ENCODE measurements around the gene CNTNAP5.

The CNTNAP5 gene

GRCh38 chr2:124832521-124832920, 807.4 kb downstream of the CNTNAP5 start:
- H3K36me3 ChIP-seq, result no peaks in the 10 kb centered on the region
- intact Hi-C loops (cut with DNase I; ENCODE audit: low total_unique reads), result no loop called here
- H3K4me1 ChIP-seq, result no peaks in the 10 kb centered on the region
- DNase-seq, result no peak
- no peak overlapping the region for H3K27ac ChIP-seq
- no peaks in the 10 kb centered on the region for H3K9me3 ChIP-seq
- H3K4me3 ChIP-seq, result no peak overlapping the region
- no peak for TF ChIP-seq CTCF (IDR thresholded peaks at IDR 0.05)
- H3K27me3 ChIP-seq, result no peaks in the 10 kb centered on the region

DNA sequence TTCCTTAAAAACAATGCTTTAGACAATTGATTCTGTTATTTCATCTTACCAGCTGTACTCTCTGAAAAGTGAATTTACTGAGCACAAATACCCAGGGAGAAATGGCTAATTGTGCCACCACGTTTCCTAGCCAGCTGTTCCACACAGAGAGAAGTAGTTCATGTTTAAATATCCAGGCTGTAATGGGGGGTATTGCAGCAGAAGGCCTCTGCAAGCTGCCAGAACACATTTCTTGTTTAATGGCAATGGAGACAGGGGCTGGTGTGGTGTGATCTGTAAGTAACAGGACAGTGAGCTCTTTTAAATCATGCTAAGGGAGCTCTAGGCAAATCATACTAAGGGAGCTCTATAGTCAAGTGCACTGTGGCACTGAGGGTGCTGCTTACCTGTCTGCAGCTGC, 809.2 kb downstream of the CNTNAP5 start:
- Histone ChIP-seq H3K36me3 (no peaks in the 10 kb centered on the region), H3K4me3 (no peak overlapping the region), H3K4me1 (no peaks in the 10 kb centered on the region), H3K27ac (no peak overlapping the region), H3K9me3 (no peaks in the 10 kb centered on the region), H3K27me3 (no peaks in the 10 kb centered on the region)
- intact Hi-C loops (cut with DNase I; ENCODE audit: low total_unique reads), result no loop called here
- no peak for DNase-seq
- no peak for TF ChIP-seq CTCF (IDR thresholded peaks at IDR 0.05)

DNA sequence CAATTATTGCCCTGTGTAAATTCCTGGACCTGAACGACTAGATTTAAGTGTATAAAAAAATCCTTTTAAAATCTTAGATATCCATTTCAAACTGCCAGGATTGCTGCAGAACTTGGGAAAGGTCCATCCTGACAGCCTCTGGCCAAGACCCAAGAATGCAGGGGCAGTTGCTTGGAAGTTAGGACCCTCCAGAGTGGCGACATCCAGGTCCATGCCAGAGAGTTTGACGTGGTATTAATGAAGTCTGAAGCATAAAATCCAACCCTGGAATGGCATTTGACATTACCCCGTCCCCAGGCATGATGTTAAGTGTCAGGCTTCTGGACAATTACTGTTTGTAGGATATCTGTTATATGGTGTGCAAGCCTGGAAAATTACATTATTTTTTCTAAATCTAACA, 810.2 kb downstream of the CNTNAP5 start:
- H3K27ac ChIP-seq, result no peak overlapping the region
- no peaks in the 10 kb centered on the region for H3K9me3 ChIP-seq
- no peak for TF ChIP-seq CTCF (IDR thresholded peaks at IDR 0.05)
- DNase-seq, result no peak
- H3K27me3 ChIP-seq, result no peaks in the 10 kb centered on the region
- intact Hi-C loops (cut with DNase I; ENCODE audit: low total_unique reads), result no loop called here
- no peaks in the 10 kb centered on the region for H3K4me1 ChIP-seq
- H3K36me3 ChIP-seq, result no peaks in the 10 kb centered on the region
- H3K4me3 ChIP-seq, result no peak overlapping the region

DNA sequence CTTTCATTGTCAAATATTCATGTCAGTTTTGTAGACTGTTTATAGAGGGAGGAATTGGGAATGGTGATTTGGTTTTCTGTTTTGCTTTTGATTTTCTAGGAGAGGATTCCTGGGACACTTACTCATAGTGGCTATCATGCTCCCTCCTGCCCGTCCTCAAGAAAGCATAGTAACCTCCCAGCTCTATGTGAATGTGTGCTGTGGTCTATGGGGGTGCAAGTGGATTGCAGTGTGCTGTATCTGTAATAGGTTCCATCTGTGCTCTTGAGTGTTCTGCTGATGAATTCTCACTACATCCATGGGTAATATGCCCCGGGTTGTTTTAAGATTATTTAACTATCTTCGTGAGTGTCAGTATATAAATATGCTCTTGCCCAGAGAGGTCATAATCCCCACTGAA, 811.3 kb downstream of the CNTNAP5 start:
- Histone ChIP-seq H3K36me3 (no peaks in the 10 kb centered on the region), H3K9me3 (no peaks in the 10 kb centered on the region), H3K4me3 (no peak overlapping the region), H3K27me3 (no peaks in the 10 kb centered on the region), H3K27ac (no peak overlapping the region), H3K4me1 (no peaks in the 10 kb centered on the region)
- DNase-seq, result no peak
- TF ChIP-seq CTCF (IDR thresholded peaks at IDR 0.05), result no peak
- intact Hi-C loops (cut with DNase I; ENCODE audit: low total_unique reads), result no loop called here

- H3K4me3 ChIP-seq, result no peak overlapping the region
- no peak for TF ChIP-seq CTCF (IDR thresholded peaks at IDR 0.05)
- H3K27me3 ChIP-seq, result no peaks in the 10 kb centered on the region
- no peak for DNase-seq
- H3K4me1 ChIP-seq, result no peaks in the 10 kb centered on the region
- H3K27ac ChIP-seq, result no peak overlapping the region
- intact Hi-C loops (cut with DNase I; ENCODE audit: low total_unique reads), result no loop called here
- H3K36me3 ChIP-seq, result no peaks in the 10 kb centered on the region
- H3K9me3 ChIP-seq, result no peaks in the 10 kb centered on the region
Measured at GRCh38 chr2:124837496-124837895, 812.4 kb downstream of the CNTNAP5 start.

DNA sequence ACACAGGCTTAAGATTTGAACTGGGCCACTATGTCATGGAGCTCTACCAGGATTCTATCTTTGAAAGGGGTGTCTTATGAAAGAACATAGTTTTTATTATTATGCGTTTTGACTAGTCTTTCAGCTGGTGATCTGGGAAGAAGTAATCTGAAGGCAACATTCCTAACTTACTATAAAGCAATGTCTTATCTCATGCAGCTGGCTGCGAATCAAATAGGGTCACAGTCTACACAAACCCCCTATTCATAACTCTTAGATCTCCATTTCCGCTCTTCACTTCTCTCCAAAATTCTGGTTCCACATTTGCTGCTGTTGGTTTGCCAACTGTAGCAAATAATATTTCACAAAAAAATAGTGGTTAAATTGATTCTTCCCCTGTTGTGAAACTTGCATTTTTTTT, 813.3 kb downstream of the CNTNAP5 start:
- intact Hi-C loops (cut with DNase I; ENCODE audit: low total_unique reads), result no loop called here
- no peak for DNase-seq
- Histone ChIP-seq H3K36me3 (no peaks in the 10 kb centered on the region), H3K27ac (no peak overlapping the region), H3K9me3 (no peaks in the 10 kb centered on the region), H3K27me3 (no peaks in the 10 kb centered on the region), H3K4me3 (no peak overlapping the region), H3K4me1 (no peaks in the 10 kb centered on the region)
- no peak for TF ChIP-seq CTCF (IDR thresholded peaks at IDR 0.05)

Measured in tibial artery (tissue), 4 donors.